OCI-LY3 (cell line): ENCODE results near the gene NOS1AP.

ENCODE experiments used
- H2AFZ ChIP-seq: fragments of 200-600, 300-600 bp; shearing (Covaris generic); 2 replicates; pipeline ENCODE4 v1.6.0; 2014; ENCODE audit warnings: antibody characterized with exemption, low read depth, low read length
- H3K27ac ChIP-seq: fragments of 200-600, 300-600 bp; sonication (generic); 2 replicates; pipeline ENCODE4 v1.5.1; 2014; ENCODE audit warnings: mild to moderate bottlenecking, low read length, moderate library complexity, mixed read lengths
- H3K27me3 ChIP-seq: fragments of 200-600, 300-600 bp; sonication (generic); 2 replicates; pipeline ENCODE4 v1.6.1; 2014; ENCODE audit warnings: low read depth, low read length, mixed read lengths
- H3K36me3 ChIP-seq: fragments of 200-600, 300-600 bp; sonication (generic); replicated peaks from 2 replicates; pipeline ENCODE3; 2014; ENCODE audit warnings: low read depth, low read length, mixed read lengths
- H3K4me1 ChIP-seq: fragments of 300-600, 200-600 bp; sonication (generic); 2 replicates; pipeline ENCODE4 v1.6.1; 2014; ENCODE audit warnings: low read length, mixed read lengths
- H3K4me2 ChIP-seq: fragments of 200-600, 300-600 bp; sonication (generic); 2 replicates; pipeline ENCODE4 v1.6.1; 2014; ENCODE audit warnings: low read length, mixed read lengths
- H3K4me3 ChIP-seq: fragments of 300-600, 200-600 bp; sonication (generic); 2 replicates; pipeline ENCODE4 v1.5.1; 2014; ENCODE audit warnings: antibody characterized with exemption, mild to moderate bottlenecking, low read length, moderate library complexity
- H3K79me2 ChIP-seq: fragments of 300-600, 200-600 bp; shearing (Covaris generic); 2 replicates; pipeline ENCODE4 v1.6.1; 2014; ENCODE audit warnings: mild to moderate bottlenecking, low read length, mixed read lengths
- H3K9ac ChIP-seq: fragments of 300-600, 200-600 bp; shearing (Covaris generic); 2 replicates; pipeline ENCODE4 v1.6.0; 2014; ENCODE audit warnings: mild to moderate bottlenecking, low read length, moderate library complexity
- H3K9me3 ChIP-seq: fragments of 200-600, 300-600 bp; shearing (Covaris generic); 2 replicates; pipeline ENCODE4 v1.6.1; 2014; ENCODE audit warnings: low read length, mixed read lengths; ENCODE audit not compliant: insufficient read depth
- H4K20me1 ChIP-seq: fragments of 200-600, 300-600 bp; sonication (generic); 2 replicates; pipeline ENCODE4 v1.6.1; 2016; ENCODE audit warnings: low read length, mixed read lengths; ENCODE audit not compliant: insufficient read depth
- EZH2phosphoT487 ChIP-seq: fragments of 200-600 bp; shearing (Covaris generic); IDR thresholded peaks from 2 replicates; pipeline ENCODE4 v1.6.1; 2018; ENCODE audit warnings: antibody characterized with exemption, mixed run types, low read depth
- TF ChIP-seq, protein P1 (sequence below): fragments of 200-600, 300-600 bp; sonication (generic); IDR thresholded peaks from 2 replicates; pipeline ENCODE4 v1.5.1; 2014; ENCODE audit warnings: antibody characterized with exemption, low read length, low read depth

Gene NOS1AP

GRCh38 chr1:162321809-162322422 lies 252.4 kb downstream of the NOS1AP start:
- Histone ChIP-seq H3K79me2 (no peaks in the 10 kb centered on the region), H3K4me1 (no peaks in the 10 kb centered on the region), H3K27ac (no peak overlapping the region), H4K20me1 (no peaks in the 10 kb centered on the region), H2AFZ (no peak overlapping the region), H3K4me2 (no peak overlapping the region), H3K36me3 (no peaks in the 10 kb centered on the region), H3K9ac (no peak overlapping the region), H3K9me3 (no peaks in the 10 kb centered on the region), H3K27me3 (peaks cover 50% of the 10 kb centered on the region), H3K4me3 (no peak overlapping the region)
- no peak for TF ChIP-seq EZH2phosphoT487
- TF ChIP-seq, protein P1, sequence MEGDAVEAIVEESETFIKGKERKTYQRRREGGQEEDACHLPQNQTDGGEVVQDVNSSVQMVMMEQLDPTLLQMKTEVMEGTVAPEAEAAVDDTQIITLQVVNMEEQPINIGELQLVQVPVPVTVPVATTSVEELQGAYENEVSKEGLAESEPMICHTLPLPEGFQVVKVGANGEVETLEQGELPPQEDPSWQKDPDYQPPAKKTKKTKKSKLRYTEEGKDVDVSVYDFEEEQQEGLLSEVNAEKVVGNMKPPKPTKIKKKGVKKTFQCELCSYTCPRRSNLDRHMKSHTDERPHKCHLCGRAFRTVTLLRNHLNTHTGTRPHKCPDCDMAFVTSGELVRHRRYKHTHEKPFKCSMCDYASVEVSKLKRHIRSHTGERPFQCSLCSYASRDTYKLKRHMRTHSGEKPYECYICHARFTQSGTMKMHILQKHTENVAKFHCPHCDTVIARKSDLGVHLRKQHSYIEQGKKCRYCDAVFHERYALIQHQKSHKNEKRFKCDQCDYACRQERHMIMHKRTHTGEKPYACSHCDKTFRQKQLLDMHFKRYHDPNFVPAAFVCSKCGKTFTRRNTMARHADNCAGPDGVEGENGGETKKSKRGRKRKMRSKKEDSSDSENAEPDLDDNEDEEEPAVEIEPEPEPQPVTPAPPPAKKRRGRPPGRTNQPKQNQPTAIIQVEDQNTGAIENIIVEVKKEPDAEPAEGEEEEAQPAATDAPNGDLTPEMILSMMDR: no peak

GRCh38 chr1:162323023-162323422 lies 253.5 kb downstream of the NOS1AP start:
- Histone ChIP-seq H3K4me3 (no peak overlapping the region), H3K9ac (no peak overlapping the region)
- TF ChIP-seq EZH2phosphoT487: no peak
- TF ChIP-seq, protein P1: no peak

DNA sequence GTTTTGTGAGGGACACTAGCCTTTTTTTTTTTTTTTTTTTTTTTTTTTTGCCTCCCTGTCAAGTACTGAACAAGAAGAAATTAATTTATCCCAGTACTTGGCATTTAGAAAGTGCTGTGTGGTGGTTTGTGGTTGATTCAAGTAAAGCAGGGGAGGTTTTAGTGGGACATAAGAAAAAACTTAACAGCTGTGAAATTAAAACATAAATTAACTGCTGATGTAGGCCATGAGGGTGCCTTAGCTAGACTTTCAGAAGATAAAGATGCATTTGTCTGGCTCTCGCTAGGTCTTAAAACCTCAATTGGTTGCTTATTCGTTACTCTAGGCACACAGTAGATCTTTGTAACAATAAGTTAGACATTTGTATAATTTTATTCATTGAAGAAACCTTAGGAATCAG lies 254.9 kb downstream of the NOS1AP start:
- Histone ChIP-seq H3K4me2 (no peak overlapping the region), H3K36me3 (no peaks in the 10 kb centered on the region)

More at GRCh38 chr1:162323023-162323422, 253.5 kb downstream of the NOS1AP start:
- H3K36me3 ChIP-seq: no peaks in the 10 kb centered on the region
- H4K20me1 ChIP-seq: no peaks in the 10 kb centered on the region
- H3K79me2 ChIP-seq: no peaks in the 10 kb centered on the region
- no peaks in the 10 kb centered on the region for H3K4me1 ChIP-seq
- H2AFZ ChIP-seq: no peak overlapping the region
- peaks cover 51% of the 10 kb centered on the region for H3K27me3 ChIP-seq
- H3K4me2 ChIP-seq: no peak overlapping the region
- H3K9me3 ChIP-seq: no peaks in the 10 kb centered on the region
- no peak overlapping the region for H3K27ac ChIP-seq

DNA sequence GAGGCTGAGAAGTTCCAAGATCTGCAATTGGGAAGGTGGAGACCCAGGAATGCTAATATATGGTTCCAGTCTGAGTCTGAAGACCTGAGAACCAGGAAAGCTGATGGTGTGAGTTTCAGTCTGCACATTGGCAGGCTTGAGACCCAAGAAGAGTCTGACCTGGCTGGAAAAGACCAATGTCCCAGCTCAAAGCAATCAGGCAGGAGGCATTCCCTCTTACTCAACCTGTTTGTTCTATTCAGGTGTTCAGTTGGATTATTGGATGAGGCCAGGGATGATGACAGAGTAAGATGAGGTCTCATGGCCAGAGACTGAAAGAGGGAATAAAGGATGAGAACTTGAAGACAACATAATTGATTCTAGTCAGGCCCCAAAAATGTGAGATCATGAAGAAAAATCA lies 257.1 kb downstream of the NOS1AP start:
- Histone ChIP-seq H4K20me1 (no peaks in the 10 kb centered on the region), H3K4me3 (no peak overlapping the region), H3K79me2 (no peaks in the 10 kb centered on the region), H3K4me2 (no peak overlapping the region), H3K4me1 (no peaks in the 10 kb centered on the region), H3K9ac (no peak overlapping the region), H3K9me3 (no peaks in the 10 kb centered on the region), H2AFZ (no peak overlapping the region), H3K27ac (no peak overlapping the region), H3K36me3 (no peaks in the 10 kb centered on the region), H3K27me3 (peaks cover 69% of the 10 kb centered on the region)
- TF ChIP-seq, protein P1: no peak
- TF ChIP-seq EZH2phosphoT487: no peak

More for the DNA sequence above, 254.9 kb downstream of the NOS1AP start:
- TF ChIP-seq, protein P1: no peak
- TF ChIP-seq EZH2phosphoT487: no peak
- Histone ChIP-seq H3K27me3 (peaks cover 51% of the 10 kb centered on the region), H3K27ac (no peak overlapping the region), H3K4me3 (no peak overlapping the region), H3K4me1 (no peaks in the 10 kb centered on the region), H3K79me2 (no peaks in the 10 kb centered on the region), H3K9me3 (no peaks in the 10 kb centered on the region), H4K20me1 (no peaks in the 10 kb centered on the region), H2AFZ (no peak overlapping the region), H3K9ac (no peak overlapping the region)
